Thyroid gland (tissue), 4 donors: Measurements from ENCODE around the gene TUBB4A. TPM values are rescaled to one million over a fixed set of nuclear protein-coding genes. Genes with fewer than 3 reads are reported as not detected.
A peak's percentile ranks its signal among the peaks of the same experiment; 100 is the strongest.

Source experiments
- DNase-seq, 2 donors: peaks; one replicate each; pipeline ENCODE4 v3.0.0-alpha.2; 2019
- H3K27ac ChIP-seq, 3 donors: fragments of 200-600 bp; sonication (generic); 1 replicate in 2 of 3; 2 replicates in 1 of 3; pipeline ENCODE4 v1.5.1; 2016 to 2019; ENCODE audit warnings: mild to moderate bottlenecking in 1 of 3, moderate library complexity in 1 of 3
- H3K27me3 ChIP-seq: fragments of 200-600 bp; sonication (generic); one replicate; pipeline ENCODE4 v1.5.1; 2019
- H3K36me3 ChIP-seq, 2 donors: fragments of 200-600 bp; sonication (generic); one replicate each; pipeline ENCODE4 v1.5.1; 2016 to 2019
- H3K4me1 ChIP-seq, 2 donors: fragments of 200-600 bp; sonication (generic); one replicate each; pipeline ENCODE4 v1.5.1; 2017 to 2019
- H3K4me3 ChIP-seq, 3 donors: fragments of 200-600 bp; sonication (generic); replicated peaks in 1 of 3; 1 replicate in 2 of 3; 2 replicates in 1 of 3; pipeline ENCODE4 v1.5.1; 2016; ENCODE audit warnings: mild to moderate bottlenecking in 1 of 3
- H3K9me3 ChIP-seq: fragments of 200-600 bp; sonication (generic); one replicate; pipeline ENCODE4 v1.5.1; 2017
- POLR2A ChIP-seq, 2 donors: fragments of 450-650 bp; IDR thresholded peaks; one replicate each; pipeline ENCODE4 v1.6.1; 2017; ENCODE audit warnings: antibody characterized with exemption in 2 of 2, mild to moderate bottlenecking in 2 of 2, moderate library complexity in 1 of 2
- WGBS, 2 donors: methylation state at CpG; one replicate each; pipeline ENCODE4 v1.1.5; 2017; 5-methylcytosine and 5-hydroxymethylcytosine counted together
- intact Hi-C: fragments of 100-400 bp; cut with DNase I; formaldehyde crosslinking; loops from one replicate; pipeline ENCODE4 v1.15.1; 2023
- total RNA-seq, 4 donors: library from RNA; depleted of rRNA; stranded (reverse); fragments of >200 nt; gene quantifications; one replicate each; pipeline ENCODE4 v1.2.3, GENCODE V29; 2016
- TF ChIP-seq, protein P1 (sequence below), 6 experiments: fragments of 200-600 bp in 3 of 6; fragments of 450-650 bp in 3 of 6; sonication (generic) in 3 of 6; IDR thresholded peaks; one replicate each; pipeline ENCODE4 v1.5.1; 2016 to 2019; ENCODE audit warnings: antibody characterized with exemption in 6 of 6, mild to moderate bottlenecking in 2 of 6, inconsistent platforms in 1 of 6, moderate library complexity in 1 of 6

Gene TUBB4A
- total RNA-seq, 4 donors from 2014 or later, result 0.22 to 0.67 (median 0.59) TPM; not detected in 1

DNA sequence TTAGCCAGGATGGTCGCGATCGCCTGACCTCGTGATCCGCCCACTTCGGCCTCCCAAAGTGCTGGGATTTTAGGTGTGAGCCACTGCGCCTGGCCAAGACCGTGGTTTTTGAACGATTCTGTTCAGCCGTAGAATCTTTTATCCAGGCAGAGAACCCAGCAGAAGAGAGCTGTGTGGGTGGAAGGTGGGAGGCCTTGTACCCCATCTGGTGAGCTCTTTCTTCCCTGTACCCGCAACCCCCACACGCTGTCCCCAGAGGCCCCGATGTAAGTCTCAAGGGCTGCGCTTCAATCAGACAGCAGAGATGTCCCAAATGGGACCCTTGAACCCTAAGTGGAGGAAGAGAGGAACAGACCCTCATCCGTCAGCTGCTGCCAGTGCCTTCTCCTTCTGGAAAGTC, 46.2 kb downstream of the TUBB4A start:
- peaks cover 16 to 30% of the 10 kb centered on the region in 2 donors for H3K36me3 ChIP-seq
- peaks cover 0 to 23% of the 10 kb centered on the region in 2 donors for H3K4me1 ChIP-seq
- no peaks in the 10 kb centered on the region for H3K27me3 ChIP-seq
- DNase-seq, result no peak
- TF ChIP-seq, protein P1, sequence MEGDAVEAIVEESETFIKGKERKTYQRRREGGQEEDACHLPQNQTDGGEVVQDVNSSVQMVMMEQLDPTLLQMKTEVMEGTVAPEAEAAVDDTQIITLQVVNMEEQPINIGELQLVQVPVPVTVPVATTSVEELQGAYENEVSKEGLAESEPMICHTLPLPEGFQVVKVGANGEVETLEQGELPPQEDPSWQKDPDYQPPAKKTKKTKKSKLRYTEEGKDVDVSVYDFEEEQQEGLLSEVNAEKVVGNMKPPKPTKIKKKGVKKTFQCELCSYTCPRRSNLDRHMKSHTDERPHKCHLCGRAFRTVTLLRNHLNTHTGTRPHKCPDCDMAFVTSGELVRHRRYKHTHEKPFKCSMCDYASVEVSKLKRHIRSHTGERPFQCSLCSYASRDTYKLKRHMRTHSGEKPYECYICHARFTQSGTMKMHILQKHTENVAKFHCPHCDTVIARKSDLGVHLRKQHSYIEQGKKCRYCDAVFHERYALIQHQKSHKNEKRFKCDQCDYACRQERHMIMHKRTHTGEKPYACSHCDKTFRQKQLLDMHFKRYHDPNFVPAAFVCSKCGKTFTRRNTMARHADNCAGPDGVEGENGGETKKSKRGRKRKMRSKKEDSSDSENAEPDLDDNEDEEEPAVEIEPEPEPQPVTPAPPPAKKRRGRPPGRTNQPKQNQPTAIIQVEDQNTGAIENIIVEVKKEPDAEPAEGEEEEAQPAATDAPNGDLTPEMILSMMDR (IDR thresholded peaks at IDR 0.05), result no peak
- no peak for TF ChIP-seq POLR2A (IDR thresholded peaks at IDR 0.05)
- no peak overlapping the region for H3K4me3 ChIP-seq
- no peaks in the 10 kb centered on the region for H3K9me3 ChIP-seq
- no peak overlapping the region for H3K27ac ChIP-seq
- intact Hi-C loops, result no loop called here
- 92 to 94% methylated on average over 14 to 15 of the region's 15 CpGs for WGBS, 2 donors

DNA sequence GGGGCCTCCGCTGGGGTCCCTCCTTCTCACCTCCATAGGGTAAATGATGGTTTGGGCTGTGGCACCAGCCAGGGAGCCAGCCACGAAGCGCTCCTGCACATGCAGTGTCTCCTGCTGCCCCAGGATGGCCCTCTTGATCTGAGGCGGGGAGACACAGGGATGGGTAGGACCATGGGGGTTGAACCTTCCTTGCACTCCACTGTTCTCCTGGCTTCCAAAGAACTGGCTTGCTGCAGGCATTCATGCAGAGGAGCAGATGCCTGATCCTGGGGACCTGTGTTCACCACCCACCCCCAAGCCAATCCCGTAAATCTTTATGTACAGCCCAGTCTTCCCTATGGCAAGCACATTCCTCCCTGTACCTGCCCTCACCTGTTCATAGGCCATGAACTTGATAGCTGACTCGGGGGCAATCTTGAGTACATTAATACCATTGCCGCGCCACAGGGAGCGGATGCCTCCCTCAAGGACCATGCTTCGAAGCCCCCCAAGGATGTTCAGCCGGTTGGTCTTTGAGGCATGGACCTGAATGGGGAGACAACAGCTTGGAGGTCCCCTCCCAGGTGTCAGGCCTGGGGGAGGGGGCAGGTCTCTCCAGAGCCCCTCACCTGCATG, 48.1 kb downstream of the TUBB4A start:
- intact Hi-C loops, result no loop called here
- WGBS, 2 donors, result 98 to 99% methylated on average over 4 to 11 of the region's 11 CpGs
- Histone ChIP-seq H3K27me3 (no peaks in the 10 kb centered on the region), H3K9me3 (no peaks in the 10 kb centered on the region), H3K4me3 (no peak overlapping the region), H3K27ac (no peak overlapping the region), H3K36me3 (peaks cover 16 to 30% of the 10 kb centered on the region in 2 donors), H3K4me1 (peaks cover 0 to 23% of the 10 kb centered on the region in 2 donors)
- TF ChIP-seq, protein P1 (IDR thresholded peaks at IDR 0.05), result no peak
- TF ChIP-seq POLR2A (IDR thresholded peaks at IDR 0.05), result no peak
- DNase-seq, result no peak

DNA sequence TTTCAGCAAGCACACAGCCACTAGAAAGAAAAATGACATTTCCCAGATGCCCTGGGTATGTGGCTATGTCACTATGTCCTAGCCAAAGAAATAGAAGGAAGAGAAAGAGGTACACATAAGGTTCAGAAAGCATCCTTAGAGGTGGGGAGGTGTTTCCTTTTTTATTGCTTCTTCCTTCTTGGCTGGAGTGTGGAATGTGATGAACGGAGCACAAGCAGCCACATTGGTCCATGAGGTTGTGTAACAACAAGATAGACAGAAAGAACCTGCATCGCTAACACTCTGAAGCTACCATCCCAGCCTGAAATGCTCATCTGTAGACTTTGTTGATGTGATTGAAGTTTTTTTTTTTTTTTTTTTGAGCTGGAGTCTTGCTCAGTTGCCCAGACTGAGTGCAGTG, 49.2 kb downstream of the TUBB4A start:
- no peak overlapping the region for H3K4me3 ChIP-seq
- H3K9me3 ChIP-seq, result no peaks in the 10 kb centered on the region
- H3K27ac ChIP-seq, result no peak overlapping the region
- TF ChIP-seq, protein P1 (IDR thresholded peaks at IDR 0.05), result no peak
- TF ChIP-seq POLR2A (IDR thresholded peaks at IDR 0.05), result no peak
- no peak for DNase-seq
- no peaks in the 10 kb centered on the region for H3K27me3 ChIP-seq
- WGBS, 2 donors, result 94 to 97% methylated on average over 2 of the region's 2 CpGs
- peaks cover 0 to 13% of the 10 kb centered on the region in 2 donors for H3K4me1 ChIP-seq
- intact Hi-C loops, result no loop called here
- H3K36me3 ChIP-seq, result peaks cover 16 to 30% of the 10 kb centered on the region in 2 donors

DNA sequence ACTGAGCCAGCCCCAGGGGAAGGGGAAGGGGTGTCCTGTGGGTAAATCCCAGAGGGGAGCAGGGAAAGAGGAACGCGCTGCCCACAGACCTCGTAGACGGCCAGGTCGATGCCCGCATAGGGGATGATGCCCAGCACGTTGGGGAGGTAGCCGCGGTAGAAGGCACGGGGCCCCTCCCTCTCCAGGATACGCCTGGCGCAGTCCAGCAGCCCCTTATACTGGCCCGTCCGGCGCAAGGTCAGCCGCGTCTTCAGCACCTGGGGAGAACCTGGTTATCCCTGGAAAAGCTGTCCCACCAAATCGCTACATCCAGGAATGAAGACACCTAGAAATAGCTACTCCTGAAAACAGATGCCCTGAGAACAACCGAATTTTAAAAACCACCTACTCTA, 49.9 kb downstream of the TUBB4A start:
- DNase-seq, result no peak
- Histone ChIP-seq H3K27ac (peak overlapping the region in 2 of 3 donors; percentile 18 to 24), H3K27me3 (no peaks in the 10 kb centered on the region), H3K9me3 (no peaks in the 10 kb centered on the region), H3K36me3 (peaks cover 16 to 30% of the 10 kb centered on the region in 2 donors), H3K4me3 (no peak overlapping the region), H3K4me1 (peaks cover 0 to 13% of the 10 kb centered on the region in 2 donors)
- WGBS, 2 donors, result 85 to 95% methylated on average over 15 to 16 of the region's 19 CpGs
- intact Hi-C loops, result no loop called here
- TF ChIP-seq, protein P1 (IDR thresholded peaks at IDR 0.05), result no peak
- no peak for TF ChIP-seq POLR2A (IDR thresholded peaks at IDR 0.05)

DNA sequence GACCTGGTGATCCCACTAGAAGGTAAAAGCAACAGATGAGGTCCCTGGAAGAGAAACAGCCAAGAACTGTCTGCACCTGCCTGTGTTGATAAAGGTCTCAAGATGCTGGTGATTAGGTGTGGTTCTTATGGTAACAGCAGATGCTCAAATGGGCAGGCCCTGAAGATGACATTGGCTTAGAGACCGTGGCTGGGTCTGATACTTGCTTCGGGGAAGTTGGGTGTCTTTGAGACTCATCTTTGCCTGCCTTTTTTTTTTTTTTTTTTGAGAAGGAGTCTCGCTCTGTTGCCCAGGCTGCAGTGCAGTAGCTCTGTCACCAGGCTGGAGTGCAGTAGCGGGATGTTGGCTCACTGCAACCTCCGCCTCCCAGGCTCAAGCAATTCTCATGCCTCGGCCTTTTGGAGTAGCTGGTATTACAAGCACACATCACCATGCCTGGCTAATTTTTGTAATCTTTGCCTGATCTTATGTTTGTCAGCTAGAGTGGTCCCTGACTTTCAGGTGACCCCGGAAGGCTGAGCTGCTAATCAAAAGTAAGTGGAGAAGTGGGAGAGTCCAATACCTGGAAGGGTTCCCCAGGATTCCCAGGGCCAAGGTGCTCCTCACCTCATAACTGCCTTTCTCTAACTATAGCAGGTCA, 50.4 kb downstream of the TUBB4A start:
- intact Hi-C loops, result no loop called here
- peak; percentile 80 to 84 for DNase-seq
- Histone ChIP-seq H3K4me1 (peaks cover 0 to 13% of the 10 kb centered on the region in 2 donors), H3K27me3 (no peaks in the 10 kb centered on the region), H3K36me3 (peaks cover 16 to 30% of the 10 kb centered on the region in 2 donors), H3K27ac (peak overlapping the region in 2 of 3 donors; percentile 24 to 53), H3K9me3 (no peaks in the 10 kb centered on the region), H3K4me3 (no peak overlapping the region)
- TF ChIP-seq, protein P1 (IDR thresholded peaks at IDR 0.05), result peak in 2 of 6 experiments; percentile 6 to 14
- TF ChIP-seq POLR2A (IDR thresholded peaks at IDR 0.05), result no peak
- WGBS, 2 donors, result 29 to 62% methylated on average over 7 of the region's 7 CpGs
